ENCODE measurements around the gene CCDC90B. TPM values are rescaled to one million over a fixed set of nuclear protein-coding genes. Genes with fewer than 3 reads are reported as not detected.

CCDC90B gene
- total and polyA plus RNA-seq, 2 donors: 51.1 to 68.4 TPM

- no peak overlapping the region for H3K4me3 ChIP-seq (ENCODE audit: low read length in 2 of 2)
- no peaks in the 10 kb centered on the region for H3K4me1 ChIP-seq (ENCODE audit: control insufficient read depth in 2 of 2, insufficient read depth in 2 of 2, low read length in 2 of 2)
- DNase-seq (ENCODE audit: low read depth in 6 of 9, low spot score in 9 of 9): no peak
- no peak overlapping the region for H3K27ac ChIP-seq (ENCODE audit: low read depth in 1 of 2, low read length in 1 of 2)
- H3K9me3 ChIP-seq (ENCODE audit: control insufficient read depth in 2 of 2, insufficient read depth in 1 of 2, low read length in 1 of 2): no peaks in the 10 kb centered on the region
- peaks cover 5 to 21% of the 10 kb centered on the region in 2 donors for H3K36me3 ChIP-seq (ENCODE audit: control insufficient read depth in 2 of 2, insufficient read depth in 2 of 2, low read length in 1 of 2)
- 96% methylated on average over 3 of the region's 3 CpGs for WGBS
- no peaks in the 10 kb centered on the region for H3K27me3 ChIP-seq (ENCODE audit: control insufficient read depth in 2 of 2, insufficient read depth in 1 of 2, low read length in 1 of 2)
These were observed 30.8 kb downstream of the CCDC90B start for GRCh38 chr11:83255366-83255765.

- no peaks in the 10 kb centered on the region for H3K4me1 ChIP-seq (ENCODE audit: control insufficient read depth in 2 of 2, insufficient read depth in 2 of 2, low read length in 2 of 2)
- no peaks in the 10 kb centered on the region for H3K9me3 ChIP-seq (ENCODE audit: control insufficient read depth in 2 of 2, insufficient read depth in 1 of 2, low read length in 1 of 2)
- no peaks in the 10 kb centered on the region for H3K27me3 ChIP-seq (ENCODE audit: control insufficient read depth in 2 of 2, insufficient read depth in 1 of 2, low read length in 1 of 2)
- DNase-seq (ENCODE audit: low read depth in 6 of 9, low spot score in 9 of 9): no peak
- H3K4me3 ChIP-seq (ENCODE audit: low read length in 2 of 2): no peak overlapping the region
- peaks cover 0 to 10% of the 10 kb centered on the region in 2 donors for H3K36me3 ChIP-seq (ENCODE audit: control insufficient read depth in 2 of 2, insufficient read depth in 2 of 2, low read length in 1 of 2)
- no peak overlapping the region for H3K27ac ChIP-seq (ENCODE audit: low read depth in 1 of 2, low read length in 1 of 2)
- 96% methylated on average over 2 of the region's 2 CpGs for WGBS
These were observed 33.2 kb downstream of the CCDC90B start for GRCh38 chr11:83252941-83253340.

- no peak overlapping the region for H3K4me3 ChIP-seq (ENCODE audit: low read length in 2 of 2)
- no peak for DNase-seq (ENCODE audit: low read depth in 6 of 9, low spot score in 9 of 9)
- no peaks in the 10 kb centered on the region for H3K9me3 ChIP-seq (ENCODE audit: control insufficient read depth in 2 of 2, insufficient read depth in 1 of 2, low read length in 1 of 2)
- WGBS: 98% methylated on average over 2 of the region's 2 CpGs
- H3K36me3 ChIP-seq (ENCODE audit: control insufficient read depth in 2 of 2, insufficient read depth in 2 of 2, low read length in 1 of 2): peaks cover 0 to 6% of the 10 kb centered on the region in 2 donors
- H3K27me3 ChIP-seq (ENCODE audit: control insufficient read depth in 2 of 2, insufficient read depth in 1 of 2, low read length in 1 of 2): no peaks in the 10 kb centered on the region
- H3K27ac ChIP-seq (ENCODE audit: low read depth in 1 of 2, low read length in 1 of 2): no peak overlapping the region
- H3K4me1 ChIP-seq (ENCODE audit: control insufficient read depth in 2 of 2, insufficient read depth in 2 of 2, low read length in 2 of 2): no peaks in the 10 kb centered on the region
These were observed 33.9 kb downstream of the CCDC90B start for GRCh38 chr11:83252266-83252665.

GRCh38 chr11:83249972-83250593 lies 36.1 kb downstream of the CCDC90B start:
- H3K4me1 ChIP-seq (ENCODE audit: control insufficient read depth in 2 of 2, insufficient read depth in 2 of 2, low read length in 2 of 2): no peaks in the 10 kb centered on the region
- H3K27me3 ChIP-seq (ENCODE audit: control insufficient read depth in 2 of 2, insufficient read depth in 1 of 2, low read length in 1 of 2): no peaks in the 10 kb centered on the region
- WGBS: 29% methylated on average over 4 of the region's 4 CpGs
- no peaks in the 10 kb centered on the region for H3K9me3 ChIP-seq (ENCODE audit: control insufficient read depth in 2 of 2, insufficient read depth in 1 of 2, low read length in 1 of 2)
- DNase-seq (ENCODE audit: low read depth in 6 of 9, low spot score in 9 of 9): peak in 8 of 9 donors; percentile 5 to 53 (median 16)
- no peak overlapping the region for H3K4me3 ChIP-seq (ENCODE audit: low read length in 2 of 2)
- no peak overlapping the region for H3K27ac ChIP-seq (ENCODE audit: low read depth in 1 of 2, low read length in 1 of 2)
- H3K36me3 ChIP-seq (ENCODE audit: control insufficient read depth in 2 of 2, insufficient read depth in 2 of 2, low read length in 1 of 2): no peaks in the 10 kb centered on the region

GRCh38 chr11:83249445-83249844 lies 36.7 kb downstream of the CCDC90B start:
- H3K4me3 ChIP-seq (ENCODE audit: low read length in 2 of 2): no peak overlapping the region
- no peak overlapping the region for H3K27ac ChIP-seq (ENCODE audit: low read depth in 1 of 2, low read length in 1 of 2)
- no peaks in the 10 kb centered on the region for H3K27me3 ChIP-seq (ENCODE audit: control insufficient read depth in 2 of 2, insufficient read depth in 1 of 2, low read length in 1 of 2)
- 97% methylated on average over 1 of the region's 1 CpG for WGBS
- no peaks in the 10 kb centered on the region for H3K36me3 ChIP-seq (ENCODE audit: control insufficient read depth in 2 of 2, insufficient read depth in 2 of 2, low read length in 1 of 2)
- DNase-seq (ENCODE audit: low read depth in 6 of 9, low spot score in 9 of 9): no peak
- no peaks in the 10 kb centered on the region for H3K4me1 ChIP-seq (ENCODE audit: control insufficient read depth in 2 of 2, insufficient read depth in 2 of 2, low read length in 2 of 2)
- H3K9me3 ChIP-seq (ENCODE audit: control insufficient read depth in 2 of 2, insufficient read depth in 1 of 2, low read length in 1 of 2): no peaks in the 10 kb centered on the region

GRCh38 chr11:83241291-83241946 lies 44.7 kb downstream of the CCDC90B start:
- H3K27me3 ChIP-seq (ENCODE audit: control insufficient read depth in 2 of 2, insufficient read depth in 1 of 2, low read length in 1 of 2): no peaks in the 10 kb centered on the region
- no peaks in the 10 kb centered on the region for H3K9me3 ChIP-seq (ENCODE audit: control insufficient read depth in 2 of 2, insufficient read depth in 1 of 2, low read length in 1 of 2)
- WGBS: 50% methylated on average over 5 of the region's 5 CpGs
- H3K27ac ChIP-seq (ENCODE audit: low read depth in 1 of 2, low read length in 1 of 2): no peak overlapping the region
- no peak overlapping the region for H3K4me3 ChIP-seq (ENCODE audit: low read length in 2 of 2)
- H3K4me1 ChIP-seq (ENCODE audit: control insufficient read depth in 2 of 2, insufficient read depth in 2 of 2, low read length in 2 of 2): no peaks in the 10 kb centered on the region
- no peaks in the 10 kb centered on the region for H3K36me3 ChIP-seq (ENCODE audit: control insufficient read depth in 2 of 2, insufficient read depth in 2 of 2, low read length in 1 of 2)
- peak in 2 of 9 donors; percentile 3 to 10 for DNase-seq (ENCODE audit: low read depth in 6 of 9, low spot score in 9 of 9)

- no peaks in the 10 kb centered on the region for H3K27me3 ChIP-seq (ENCODE audit: control insufficient read depth in 2 of 2, insufficient read depth in 1 of 2, low read length in 1 of 2)
- no peaks in the 10 kb centered on the region for H3K36me3 ChIP-seq (ENCODE audit: control insufficient read depth in 2 of 2, insufficient read depth in 2 of 2, low read length in 1 of 2)
- no peak overlapping the region for H3K4me3 ChIP-seq (ENCODE audit: low read length in 2 of 2)
- no peaks in the 10 kb centered on the region for H3K4me1 ChIP-seq (ENCODE audit: control insufficient read depth in 2 of 2, insufficient read depth in 2 of 2, low read length in 2 of 2)
- WGBS: 79% methylated on average over 3 of the region's 3 CpGs
- H3K27ac ChIP-seq (ENCODE audit: low read depth in 1 of 2, low read length in 1 of 2): no peak overlapping the region
- no peaks in the 10 kb centered on the region for H3K9me3 ChIP-seq (ENCODE audit: control insufficient read depth in 2 of 2, insufficient read depth in 1 of 2, low read length in 1 of 2)
- no peak for DNase-seq (ENCODE audit: low read depth in 6 of 9, low spot score in 9 of 9)
These were observed 48.1 kb downstream of the CCDC90B start for GRCh38 chr11:83238111-83238510.

- 96% methylated on average over 1 of the region's 1 CpG for WGBS
- Histone ChIP-seq H3K27me3 (ENCODE audit: control insufficient read depth in 2 of 2, insufficient read depth in 1 of 2, low read length in 1 of 2) (no peaks in the 10 kb centered on the region), H3K4me3 (ENCODE audit: low read length in 2 of 2) (no peak overlapping the region), H3K4me1 (ENCODE audit: control insufficient read depth in 2 of 2, insufficient read depth in 2 of 2, low read length in 2 of 2) (no peaks in the 10 kb centered on the region), H3K27ac (ENCODE audit: low read depth in 1 of 2, low read length in 1 of 2) (no peak overlapping the region), H3K9me3 (ENCODE audit: control insufficient read depth in 2 of 2, insufficient read depth in 1 of 2, low read length in 1 of 2) (no peaks in the 10 kb centered on the region), H3K36me3 (ENCODE audit: control insufficient read depth in 2 of 2, insufficient read depth in 2 of 2, low read length in 1 of 2) (no peaks in the 10 kb centered on the region)
- no peak for DNase-seq (ENCODE audit: low read depth in 6 of 9, low spot score in 9 of 9)
These were observed 50.3 kb downstream of the CCDC90B start for GRCh38 chr11:83235825-83236224.

GRCh38 chr11:83223457-83223856 lies 62.7 kb downstream of the CCDC90B start:
- Histone ChIP-seq H3K4me3 (ENCODE audit: low read length in 2 of 2) (no peak overlapping the region), H3K36me3 (ENCODE audit: control insufficient read depth in 2 of 2, insufficient read depth in 2 of 2, low read length in 1 of 2) (no peaks in the 10 kb centered on the region)
- 97% methylated on average over 2 of the region's 2 CpGs for WGBS

More at GRCh38 chr11:83223457-83223856, 62.7 kb downstream of the CCDC90B start:
- H3K9me3 ChIP-seq (ENCODE audit: control insufficient read depth in 2 of 2, insufficient read depth in 1 of 2, low read length in 1 of 2): no peaks in the 10 kb centered on the region
- DNase-seq (ENCODE audit: low read depth in 6 of 9, low spot score in 9 of 9): no peak
- H3K27ac ChIP-seq (ENCODE audit: low read depth in 1 of 2, low read length in 1 of 2): no peak overlapping the region
- no peaks in the 10 kb centered on the region for H3K4me1 ChIP-seq (ENCODE audit: control insufficient read depth in 2 of 2, insufficient read depth in 2 of 2, low read length in 2 of 2)
- H3K27me3 ChIP-seq (ENCODE audit: control insufficient read depth in 2 of 2, insufficient read depth in 1 of 2, low read length in 1 of 2): no peaks in the 10 kb centered on the region

Measured in thymus (tissue), 11 donors.